ENCODE data around the gene HCFC2. TPM values are rescaled to one million over a fixed set of nuclear protein-coding genes. Genes with fewer than 3 reads are reported as not detected.

Gene HCFC2
- total and polyA plus RNA-seq, 2 of the 8 experiments (the other 6 are each of a cell fraction or from before 2014, with no cell fraction given): 0.62 to 1.8 TPM

DNA sequence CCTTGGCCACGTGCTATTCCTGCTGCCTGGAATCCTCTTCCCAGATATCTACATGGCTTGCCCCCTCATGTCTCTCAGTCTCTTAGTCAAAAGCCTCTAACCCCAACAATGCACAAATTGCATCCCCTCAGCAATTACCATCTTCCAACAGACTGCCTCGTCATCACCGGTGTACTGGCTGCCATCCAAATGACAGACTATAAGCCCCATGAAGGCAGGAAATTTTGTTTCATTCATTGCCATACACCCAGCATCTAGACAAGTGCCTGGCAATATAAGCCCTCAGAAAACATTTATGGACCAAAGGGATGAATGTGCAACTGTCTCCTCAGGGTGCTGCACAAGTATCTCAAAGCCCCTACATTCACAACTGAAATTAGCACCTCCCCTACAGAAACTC, 20.2 kb upstream of the HCFC2 start (continued):
- no peak for TF ChIP-seq CHD7 (IDR thresholded peaks at IDR 0.05; ENCODE audit: insufficient replicate concordance, low read length)
- no peak for TF ChIP-seq JUN (IDR thresholded peaks at IDR 0.05; ENCODE audit: low read depth, low read length)
- no peak for TF ChIP-seq NANOG (IDR thresholded peaks at IDR 0.05; ENCODE audit: insufficient read depth, low read depth, low read length, poor library complexity, severe bottlenecking)
- TF ChIP-seq EZH2 (IDR thresholded peaks at IDR 0.05; ENCODE audit: low read depth, low read length, severe bottlenecking): no peak

Measured in H1 (cell line).